Measurements from ENCODE around the gene ADPRHL1.

Gene ADPRHL1

DNA sequence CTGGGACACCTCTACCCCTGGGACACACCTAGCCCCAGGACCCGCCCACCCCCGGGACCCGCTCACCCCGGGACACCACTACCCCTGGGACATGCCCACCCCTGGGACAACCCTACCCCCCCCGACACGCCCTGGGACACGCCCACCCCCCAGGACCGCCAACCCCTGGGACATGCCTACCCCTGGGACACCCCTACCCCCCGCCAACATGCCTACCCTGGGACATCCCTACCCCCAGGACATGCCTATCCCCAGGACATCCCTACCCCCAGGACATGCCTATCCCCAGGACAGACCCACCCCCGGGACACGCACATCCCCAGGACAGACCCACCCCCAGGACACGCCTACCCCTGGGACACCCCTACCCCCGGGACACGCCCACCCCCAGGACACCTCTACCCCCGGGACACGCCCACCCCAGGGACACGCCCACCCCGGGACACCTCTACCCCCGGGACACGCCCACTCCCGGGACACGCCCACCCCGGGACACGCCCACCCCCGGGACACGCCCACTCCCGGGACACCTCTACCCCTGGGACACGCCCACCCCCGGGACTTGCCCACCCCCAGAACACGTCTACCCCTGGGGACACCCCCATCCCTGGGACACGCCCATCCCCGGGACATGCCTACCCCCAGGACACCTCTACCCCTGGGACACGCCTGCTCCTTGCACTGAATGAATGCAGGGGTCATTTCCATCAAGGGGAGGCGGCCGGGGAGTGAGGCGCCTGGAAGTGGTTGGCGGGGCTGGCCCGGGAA is 32.3 kb downstream of the ADPRHL1 start:
- TF ChIP-seq, protein P1, sequence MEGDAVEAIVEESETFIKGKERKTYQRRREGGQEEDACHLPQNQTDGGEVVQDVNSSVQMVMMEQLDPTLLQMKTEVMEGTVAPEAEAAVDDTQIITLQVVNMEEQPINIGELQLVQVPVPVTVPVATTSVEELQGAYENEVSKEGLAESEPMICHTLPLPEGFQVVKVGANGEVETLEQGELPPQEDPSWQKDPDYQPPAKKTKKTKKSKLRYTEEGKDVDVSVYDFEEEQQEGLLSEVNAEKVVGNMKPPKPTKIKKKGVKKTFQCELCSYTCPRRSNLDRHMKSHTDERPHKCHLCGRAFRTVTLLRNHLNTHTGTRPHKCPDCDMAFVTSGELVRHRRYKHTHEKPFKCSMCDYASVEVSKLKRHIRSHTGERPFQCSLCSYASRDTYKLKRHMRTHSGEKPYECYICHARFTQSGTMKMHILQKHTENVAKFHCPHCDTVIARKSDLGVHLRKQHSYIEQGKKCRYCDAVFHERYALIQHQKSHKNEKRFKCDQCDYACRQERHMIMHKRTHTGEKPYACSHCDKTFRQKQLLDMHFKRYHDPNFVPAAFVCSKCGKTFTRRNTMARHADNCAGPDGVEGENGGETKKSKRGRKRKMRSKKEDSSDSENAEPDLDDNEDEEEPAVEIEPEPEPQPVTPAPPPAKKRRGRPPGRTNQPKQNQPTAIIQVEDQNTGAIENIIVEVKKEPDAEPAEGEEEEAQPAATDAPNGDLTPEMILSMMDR (conservative IDR thresholded peaks at IDR 0.05; ENCODE audit: low read length): no peak
- no peak for TF ChIP-seq EZH2phosphoT487 (IDR thresholded peaks at IDR 0.05; ENCODE audit: borderline replicate concordance)
- H3K9ac ChIP-seq (ENCODE audit: low read depth, low read length, poor library complexity, severe bottlenecking): no peak overlapping the region
- no peaks in the 10 kb centered on the region for H3K4me1 ChIP-seq (ENCODE audit: insufficient read depth, low read length, poor library complexity, severe bottlenecking)

GRCh38 chr13:113420232-113420631 is 33.1 kb downstream of the ADPRHL1 start:
- no peak overlapping the region for H3K9ac ChIP-seq (ENCODE audit: low read depth, low read length, poor library complexity, severe bottlenecking)
- H2AFZ ChIP-seq (ENCODE audit: low read length): no peak overlapping the region
- no peak overlapping the region for H3K4me3 ChIP-seq (ENCODE audit: low read length, poor library complexity, severe bottlenecking)
- H4K20me1 ChIP-seq (ENCODE audit: insufficient read depth, low read length, poor library complexity, severe bottlenecking): no peaks in the 10 kb centered on the region
- no peaks in the 10 kb centered on the region for H3K36me3 ChIP-seq (ENCODE audit: insufficient read depth, low read length)
- no peaks in the 10 kb centered on the region for H3F3A ChIP-seq (ENCODE audit: low read depth)
- no peaks in the 10 kb centered on the region for H3K79me2 ChIP-seq (ENCODE audit: insufficient read depth, low read length)
- H3K27me3 ChIP-seq (ENCODE audit: insufficient read depth, low read length, poor library complexity, severe bottlenecking): no peaks in the 10 kb centered on the region
- no peaks in the 10 kb centered on the region for H3K9me3 ChIP-seq (ENCODE audit: insufficient read depth, low read depth, low read length)
- H3K4me1 ChIP-seq (ENCODE audit: insufficient read depth, low read length, poor library complexity, severe bottlenecking): no peaks in the 10 kb centered on the region
- H3K4me2 ChIP-seq (ENCODE audit: low read depth, low read length, poor library complexity, severe bottlenecking): no peak overlapping the region
- TF ChIP-seq EZH2phosphoT487 (IDR thresholded peaks at IDR 0.05; ENCODE audit: borderline replicate concordance): no peak
- TF ChIP-seq, protein P1 (conservative IDR thresholded peaks at IDR 0.05; ENCODE audit: low read length): no peak
- H3K9me2 ChIP-seq (replicated peaks; ENCODE audit: low read depth, low read length): no peaks in the 10 kb centered on the region

More for the DNA sequence above, 32.3 kb downstream of the ADPRHL1 start:
- H3K4me2 ChIP-seq (ENCODE audit: low read depth, low read length, poor library complexity, severe bottlenecking): no peak overlapping the region
- H4K20me1 ChIP-seq (ENCODE audit: insufficient read depth, low read length, poor library complexity, severe bottlenecking): no peaks in the 10 kb centered on the region
- H3K4me3 ChIP-seq (ENCODE audit: low read length, poor library complexity, severe bottlenecking): no peak overlapping the region
- H3K27me3 ChIP-seq (ENCODE audit: insufficient read depth, low read length, poor library complexity, severe bottlenecking): no peaks in the 10 kb centered on the region
- H3K79me2 ChIP-seq (ENCODE audit: insufficient read depth, low read length): no peaks in the 10 kb centered on the region
- no peaks in the 10 kb centered on the region for H3K9me3 ChIP-seq (ENCODE audit: insufficient read depth, low read depth, low read length)
- no peaks in the 10 kb centered on the region for H3K36me3 ChIP-seq (ENCODE audit: insufficient read depth, low read length)
- no peak overlapping the region for H2AFZ ChIP-seq (ENCODE audit: low read length)
- no peaks in the 10 kb centered on the region for H3F3A ChIP-seq (ENCODE audit: low read depth)
- H3K9me2 ChIP-seq (replicated peaks; ENCODE audit: low read depth, low read length): no peaks in the 10 kb centered on the region

- Histone ChIP-seq H3K9me3 (ENCODE audit: insufficient read depth, low read depth, low read length) (no peaks in the 10 kb centered on the region), H3K4me2 (ENCODE audit: low read depth, low read length, poor library complexity, severe bottlenecking) (no peak overlapping the region)
Observed at GRCh38 chr13:113419531-113420193, 33.6 kb downstream of the ADPRHL1 start.

More at GRCh38 chr13:113419531-113420193, 33.6 kb downstream of the ADPRHL1 start:
- Histone ChIP-seq H3K27me3 (ENCODE audit: insufficient read depth, low read length, poor library complexity, severe bottlenecking) (no peaks in the 10 kb centered on the region), H3K9ac (ENCODE audit: low read depth, low read length, poor library complexity, severe bottlenecking) (no peak overlapping the region), H4K20me1 (ENCODE audit: insufficient read depth, low read length, poor library complexity, severe bottlenecking) (no peaks in the 10 kb centered on the region), H3K4me1 (ENCODE audit: insufficient read depth, low read length, poor library complexity, severe bottlenecking) (no peaks in the 10 kb centered on the region), H3K9me2 (replicated peaks; ENCODE audit: low read depth, low read length) (no peaks in the 10 kb centered on the region), H3F3A (ENCODE audit: low read depth) (no peaks in the 10 kb centered on the region), H3K79me2 (ENCODE audit: insufficient read depth, low read length) (no peaks in the 10 kb centered on the region), H3K4me3 (ENCODE audit: low read length, poor library complexity, severe bottlenecking) (no peak overlapping the region), H3K36me3 (ENCODE audit: insufficient read depth, low read length) (no peaks in the 10 kb centered on the region), H2AFZ (ENCODE audit: low read length) (no peak overlapping the region)
- no peak for TF ChIP-seq EZH2phosphoT487 (IDR thresholded peaks at IDR 0.05; ENCODE audit: borderline replicate concordance)
- TF ChIP-seq, protein P1 (conservative IDR thresholded peaks at IDR 0.05; ENCODE audit: low read length): no peak

Measured in Loucy (cell line).